RWPE2 (cell line): Measurements from ENCODE around the gene CNTNAP2.

Experiments used
- ATAC-seq: fragments of 200-7000 bp; cut with Tn5 transposase; 3 replicates; pipeline ENCODE4 v1.9.1; 2021; ENCODE audit warnings: low read depth
- DNase-seq: peaks from one replicate; pipeline ENCODE4 v3.0.0-alpha.2; 2020; ENCODE audit warnings: low spot score
- H3K27ac ChIP-seq: fragments of 450-650 bp; 2 replicates; pipeline ENCODE4 v1.5.1; 2017; ENCODE audit warnings: mild to moderate bottlenecking; ENCODE audit not compliant: poor library complexity, severe bottlenecking
- H3K27me3 ChIP-seq: fragments of 250-450 bp; sonication (Bioruptor Pico); 2 replicates; pipeline ENCODE4 v1.5.1; 2021; ENCODE audit warnings: mild to moderate bottlenecking, moderate library complexity; ENCODE audit not compliant: insufficient read depth, poor library complexity, severe bottlenecking
- H3K36me3 ChIP-seq: fragments of 250-450 bp; sonication (Bioruptor Pico); 2 replicates; pipeline ENCODE4 v1.5.1; 2020; ENCODE audit warnings: low read depth, mild to moderate bottlenecking, moderate library complexity
- H3K4me1 ChIP-seq: fragments of 250-450 bp; sonication (Bioruptor Pico); 2 replicates; pipeline ENCODE4 v1.5.1; 2021; ENCODE audit warnings: mild to moderate bottlenecking, moderate library complexity; ENCODE audit not compliant: insufficient read depth, poor library complexity, severe bottlenecking
- H3K4me3 ChIP-seq: fragments of 250-450 bp; sonication (Bioruptor Pico); 2 replicates; pipeline ENCODE4 v1.5.1; 2021; ENCODE audit warnings: mild to moderate bottlenecking, moderate library complexity; ENCODE audit not compliant: severe bottlenecking
- H3K9me3 ChIP-seq: fragments of 250-450 bp; sonication (Bioruptor Pico); 2 replicates; pipeline ENCODE4 v1.5.1; 2021; ENCODE audit warnings: mild to moderate bottlenecking, moderate library complexity; ENCODE audit not compliant: severe bottlenecking
- TF ChIP-seq, protein P1 (sequence below): fragments of 450-650 bp; IDR thresholded peaks from one replicate; pipeline ENCODE4 v1.5.1; 2017; ENCODE audit warnings: mild to moderate bottlenecking, moderate library complexity; ENCODE audit not compliant: poor library complexity, severe bottlenecking

CNTNAP2 gene

GRCh38 chr7:148337995-148338747, 2221.6 kb downstream of the CNTNAP2 start:
- no peaks in the 10 kb centered on the region for H3K9me3 ChIP-seq
- H3K4me3 ChIP-seq = no peak overlapping the region
- H3K4me1 ChIP-seq = peaks cover 35% of the 10 kb centered on the region
- H3K27ac ChIP-seq = no peak overlapping the region
- TF ChIP-seq, protein P1, sequence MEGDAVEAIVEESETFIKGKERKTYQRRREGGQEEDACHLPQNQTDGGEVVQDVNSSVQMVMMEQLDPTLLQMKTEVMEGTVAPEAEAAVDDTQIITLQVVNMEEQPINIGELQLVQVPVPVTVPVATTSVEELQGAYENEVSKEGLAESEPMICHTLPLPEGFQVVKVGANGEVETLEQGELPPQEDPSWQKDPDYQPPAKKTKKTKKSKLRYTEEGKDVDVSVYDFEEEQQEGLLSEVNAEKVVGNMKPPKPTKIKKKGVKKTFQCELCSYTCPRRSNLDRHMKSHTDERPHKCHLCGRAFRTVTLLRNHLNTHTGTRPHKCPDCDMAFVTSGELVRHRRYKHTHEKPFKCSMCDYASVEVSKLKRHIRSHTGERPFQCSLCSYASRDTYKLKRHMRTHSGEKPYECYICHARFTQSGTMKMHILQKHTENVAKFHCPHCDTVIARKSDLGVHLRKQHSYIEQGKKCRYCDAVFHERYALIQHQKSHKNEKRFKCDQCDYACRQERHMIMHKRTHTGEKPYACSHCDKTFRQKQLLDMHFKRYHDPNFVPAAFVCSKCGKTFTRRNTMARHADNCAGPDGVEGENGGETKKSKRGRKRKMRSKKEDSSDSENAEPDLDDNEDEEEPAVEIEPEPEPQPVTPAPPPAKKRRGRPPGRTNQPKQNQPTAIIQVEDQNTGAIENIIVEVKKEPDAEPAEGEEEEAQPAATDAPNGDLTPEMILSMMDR = no peak
- no peak for ATAC-seq
- no peaks in the 10 kb centered on the region for H3K36me3 ChIP-seq
- peaks cover 46% of the 10 kb centered on the region for H3K27me3 ChIP-seq
- DNase-seq = no peak

DNA sequence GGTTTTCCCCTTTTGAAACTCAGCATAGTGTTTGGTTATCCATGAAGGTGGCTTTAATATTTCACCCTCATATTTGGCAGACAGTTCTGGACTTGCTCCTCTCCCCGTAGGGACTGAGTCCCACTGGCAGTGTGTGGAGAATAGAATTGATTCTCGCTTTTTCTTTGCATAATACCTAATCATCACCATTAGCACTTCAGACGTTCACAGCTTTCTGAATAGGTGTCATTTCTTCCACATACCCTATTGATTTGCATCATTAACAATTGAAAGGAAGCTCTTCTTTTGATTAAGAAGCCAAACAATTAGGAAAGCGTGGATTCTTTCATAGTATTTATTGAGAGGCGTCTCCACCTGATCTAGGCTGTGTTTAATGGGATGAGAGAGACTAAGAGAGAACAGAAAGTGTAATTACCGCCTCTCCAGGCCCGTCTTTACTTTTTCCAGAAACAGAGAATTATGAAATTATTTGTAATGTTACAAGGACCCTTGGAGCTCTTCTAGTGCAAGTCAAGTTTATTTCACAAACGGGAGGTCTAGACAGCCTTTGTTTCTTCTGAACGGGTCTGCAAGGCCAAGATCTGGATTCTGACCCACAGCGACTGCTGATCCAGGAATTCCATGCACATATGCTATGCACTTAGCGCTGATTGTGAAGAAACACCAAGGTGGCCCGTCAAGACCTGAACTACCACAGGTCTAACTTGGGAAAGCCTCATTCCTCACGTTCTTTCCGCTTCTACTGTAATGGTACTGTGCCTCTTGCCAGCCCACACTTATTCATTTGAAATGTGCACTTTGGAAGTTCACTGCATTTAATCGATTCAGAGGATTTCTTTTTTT, 2224.1 kb downstream of the CNTNAP2 start:
- no peak for DNase-seq
- Histone ChIP-seq H3K9me3 (no peaks in the 10 kb centered on the region), H3K27me3 (peaks cover 50% of the 10 kb centered on the region), H3K36me3 (no peaks in the 10 kb centered on the region), H3K4me1 (peaks cover 22% of the 10 kb centered on the region), H3K27ac (no peak overlapping the region), H3K4me3 (no peak overlapping the region)
- no peak for ATAC-seq
- TF ChIP-seq, protein P1 = no peak

DNA sequence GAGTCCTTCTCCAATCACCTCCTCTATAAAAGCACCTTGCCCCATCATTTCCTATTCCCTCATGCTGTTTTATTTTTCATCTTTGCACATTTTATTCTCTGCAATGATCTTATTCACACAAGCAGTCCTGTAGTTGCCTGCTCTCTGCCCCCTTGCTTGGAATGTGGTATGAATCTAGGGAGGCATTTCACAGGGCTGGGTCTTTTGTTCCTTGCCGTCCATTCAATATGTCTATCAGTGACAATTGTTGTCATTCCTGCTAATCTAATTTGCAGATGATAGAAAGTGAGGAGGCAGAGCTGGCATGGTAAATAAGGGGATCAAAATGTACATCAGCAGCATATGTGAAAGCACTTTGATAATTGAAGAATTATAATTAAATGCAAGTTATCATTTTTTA, 2227.8 kb downstream of the CNTNAP2 start:
- DNase-seq (no peak), ATAC-seq (no peak)
- TF ChIP-seq, protein P1 = no peak
- no peaks in the 10 kb centered on the region for H3K4me1 ChIP-seq
- no peak overlapping the region for H3K27ac ChIP-seq
- H3K4me3 ChIP-seq = no peak overlapping the region
- H3K9me3 ChIP-seq = no peaks in the 10 kb centered on the region
- peaks cover 34% of the 10 kb centered on the region for H3K27me3 ChIP-seq
- no peaks in the 10 kb centered on the region for H3K36me3 ChIP-seq

GRCh38 chr7:148347981-148348380, 2231.4 kb downstream of the CNTNAP2 start:
- peaks cover 5% of the 10 kb centered on the region for H3K27me3 ChIP-seq
- no peaks in the 10 kb centered on the region for H3K9me3 ChIP-seq
- DNase-seq = no peak
- TF ChIP-seq, protein P1 = no peak
- H3K36me3 ChIP-seq = no peaks in the 10 kb centered on the region
- no peak overlapping the region for H3K27ac ChIP-seq
- no peaks in the 10 kb centered on the region for H3K4me1 ChIP-seq
- ATAC-seq = no peak
- H3K4me3 ChIP-seq = no peak overlapping the region
